HG03442 (cell line): ENCODE measurements around the gene RRAS2.
A peak's percentile ranks its signal among the peaks of the same experiment; 100 is the strongest.
"Not testable (repeated sequence)": the region's sequence is repeated elsewhere in the genome, so short reads cannot be mapped to it uniquely, and the experiment has no call there.

ENCODE experiments used
- ATAC-seq: cut with Tn5 transposase; IDR thresholded peaks from one replicate; pipeline ENCODE4 v1.9.1; 2021; ENCODE audit warnings: mild to moderate bottlenecking, moderate library complexity; ENCODE audit not compliant: unreplicated experiment

RRAS2 gene

DNA sequence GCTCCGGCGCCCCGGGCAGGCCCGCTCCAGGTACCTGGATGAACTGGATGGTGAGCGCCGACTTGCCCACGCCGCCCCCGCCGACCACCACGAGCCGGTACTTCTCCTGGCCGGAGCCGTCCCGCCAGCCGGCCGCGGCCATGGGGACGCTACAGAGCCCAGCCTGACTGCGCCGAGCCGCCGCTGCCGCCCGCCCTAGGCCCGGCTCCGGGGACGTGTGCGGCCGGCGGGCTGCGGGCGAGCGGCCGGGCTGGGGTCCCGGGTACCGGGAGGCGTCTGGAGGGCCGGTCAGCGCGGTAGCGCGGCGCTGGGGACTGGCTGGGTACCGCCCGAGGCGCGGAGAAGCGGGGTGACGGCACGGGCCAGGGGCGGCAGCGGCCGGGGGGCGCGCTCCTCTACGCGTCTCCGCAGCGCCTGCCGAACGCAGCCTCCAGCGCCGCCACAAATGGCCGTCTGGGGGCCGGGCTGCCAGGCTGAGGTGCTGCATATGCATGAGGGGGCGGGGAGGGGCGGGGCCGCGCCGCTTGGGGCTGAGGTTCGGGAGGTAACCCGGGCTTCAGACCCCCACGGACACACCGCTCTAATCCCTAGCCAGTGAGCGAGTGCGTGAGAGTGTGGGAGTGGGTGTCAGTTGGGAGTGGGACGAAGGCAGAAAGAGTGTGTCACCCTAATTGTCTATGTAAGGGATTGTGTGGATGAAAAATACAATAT, at the start of gene RRAS2:
Gene RRAS2, minus strand, starts transcription at position 455 of the 711 bp plus-strand sequence. Its CDS starts 313 bp downstream, at position 142.
- peak; percentile 83 for ATAC-seq

DNA sequence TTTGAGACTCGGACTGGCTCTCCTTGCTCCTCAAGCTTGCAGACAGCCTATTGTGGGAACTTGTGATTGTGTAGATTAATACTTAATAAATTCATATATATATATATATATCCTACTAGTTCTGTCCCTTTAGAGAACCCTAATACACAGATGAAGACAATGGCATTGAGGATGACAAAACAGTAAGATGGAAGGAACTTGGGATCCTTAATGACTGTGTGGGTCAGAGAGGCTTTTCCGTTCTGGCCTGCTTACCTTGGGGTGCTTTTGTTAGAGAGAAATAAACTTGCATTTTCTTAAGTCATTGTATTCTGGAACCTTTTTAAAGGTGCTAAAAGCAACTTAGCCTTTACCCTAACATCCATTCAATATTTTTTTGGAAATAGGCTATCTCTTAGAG, 49.6 kb upstream of the RRAS2 start:
- ATAC-seq = no peak

DNA sequence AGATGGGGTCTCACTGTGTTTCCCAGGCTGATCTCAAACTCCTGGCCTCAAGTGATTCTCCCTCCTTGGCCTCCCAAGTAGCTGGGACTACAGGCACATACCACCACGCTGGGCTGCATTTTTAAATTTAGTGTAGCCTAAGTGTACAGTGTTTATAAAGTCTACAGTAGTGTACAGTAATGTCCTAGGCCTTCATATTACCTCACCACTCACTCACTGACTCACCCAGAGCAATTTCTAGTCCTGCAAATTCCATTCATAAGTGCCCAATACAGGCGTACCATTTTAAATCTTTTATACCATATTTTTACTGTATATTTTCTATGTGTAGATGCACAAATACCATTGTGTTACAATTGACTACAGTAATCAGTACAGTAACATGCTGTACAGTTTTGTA, 47.1 kb upstream of the RRAS2 start:
- not testable (repeated sequence) for ATAC-seq

DNA sequence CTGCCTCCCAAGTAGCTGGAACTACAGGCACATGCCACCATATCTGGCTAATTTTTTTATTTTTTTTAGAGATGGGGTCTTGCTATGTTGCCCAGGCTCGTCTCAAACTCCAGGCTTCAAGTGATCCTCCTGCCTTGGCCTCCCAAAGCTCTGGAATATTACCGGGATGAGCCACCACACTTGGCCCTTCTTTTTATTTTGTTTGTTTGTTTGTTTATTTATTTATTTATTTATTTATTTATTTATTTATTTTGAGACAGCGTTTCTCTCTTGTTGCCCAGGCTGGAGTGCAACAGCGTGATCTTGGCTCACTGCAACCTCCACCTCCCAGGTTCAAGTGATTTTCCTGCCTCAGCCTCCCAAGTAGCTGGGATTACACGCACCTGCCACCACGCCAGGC, 44.5 kb upstream of the RRAS2 start:
- not testable (repeated sequence) for ATAC-seq

DNA sequence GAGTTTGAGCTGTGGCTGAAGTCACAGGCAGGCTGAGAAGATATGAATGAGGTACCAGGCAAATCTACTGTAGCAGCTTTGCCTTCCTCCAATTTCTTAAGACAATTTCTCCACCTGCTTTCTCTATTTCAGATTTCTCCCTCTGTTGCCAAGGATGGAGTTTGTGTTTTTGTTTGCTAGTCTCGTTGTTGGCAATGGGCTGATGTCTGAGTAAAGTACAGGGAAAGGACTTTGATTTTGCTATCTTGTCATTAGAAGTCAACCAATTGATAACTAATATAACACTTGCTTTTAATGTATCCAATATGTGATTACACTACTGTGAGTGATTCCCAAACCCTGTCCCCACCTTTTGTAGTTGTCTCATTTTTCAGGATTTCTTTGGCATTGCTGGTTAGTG, 40.1 kb upstream of the RRAS2 start:
- ATAC-seq = no peak

DNA sequence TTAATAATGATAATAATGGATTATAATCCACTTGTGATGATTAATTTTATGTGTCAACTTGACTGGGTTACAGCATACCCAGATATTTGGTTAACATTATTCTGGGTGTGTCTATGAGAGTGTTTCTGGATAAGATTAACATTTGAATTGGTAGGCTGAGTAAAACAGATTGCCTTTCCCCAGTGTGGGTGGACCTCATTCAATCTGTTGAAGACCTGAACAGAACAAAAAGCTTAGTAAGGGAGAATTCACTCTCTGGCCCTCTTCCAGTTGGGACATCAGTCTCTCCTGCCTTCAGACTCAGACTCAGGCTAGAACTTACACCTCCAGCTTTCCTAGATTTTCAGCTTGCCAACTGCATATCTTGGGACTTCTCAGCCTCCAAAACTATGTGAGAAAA, 37.3 kb upstream of the RRAS2 start:
- ATAC-seq = no peak

DNA sequence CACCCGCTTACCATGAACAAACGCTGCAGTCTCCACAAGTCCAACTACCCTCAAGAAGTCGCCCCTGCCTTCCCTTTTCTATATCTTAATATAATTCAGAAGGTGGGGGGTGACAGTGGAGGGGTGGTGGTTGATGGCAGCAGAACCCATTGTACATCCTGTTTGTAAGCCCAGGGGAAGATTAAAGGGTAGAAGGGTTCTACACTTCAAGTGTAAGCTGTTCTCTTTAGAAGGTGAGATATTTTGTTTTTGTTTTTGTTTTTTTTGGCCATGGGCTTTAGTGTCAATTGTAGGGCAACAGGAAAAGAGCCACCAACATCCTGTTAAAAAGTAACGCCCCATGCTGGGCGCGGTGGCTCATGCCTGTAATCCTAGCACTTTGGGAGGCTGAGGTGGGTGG, 34.9 kb upstream of the RRAS2 start:
- ATAC-seq = no peak

DNA sequence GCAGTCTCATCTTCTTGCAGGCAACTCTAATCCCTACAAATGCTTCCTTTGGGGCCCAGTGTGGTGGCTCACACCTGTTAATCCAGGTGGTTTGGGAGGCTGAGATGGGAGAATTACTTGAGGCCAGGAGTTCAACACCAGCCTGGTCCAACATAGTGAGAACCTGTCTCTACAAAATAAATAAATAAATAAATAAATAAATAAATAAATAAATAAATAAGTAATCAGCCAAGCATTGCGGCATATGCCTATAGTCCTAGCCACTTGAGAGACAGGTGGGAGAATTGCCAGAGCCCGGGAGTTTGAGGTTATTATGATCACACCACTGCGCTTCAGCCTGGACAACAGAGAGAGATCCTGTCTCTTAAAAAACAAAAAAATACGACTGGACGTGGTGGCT, 34.1 kb upstream of the RRAS2 start:
- ATAC-seq = no peak

DNA sequence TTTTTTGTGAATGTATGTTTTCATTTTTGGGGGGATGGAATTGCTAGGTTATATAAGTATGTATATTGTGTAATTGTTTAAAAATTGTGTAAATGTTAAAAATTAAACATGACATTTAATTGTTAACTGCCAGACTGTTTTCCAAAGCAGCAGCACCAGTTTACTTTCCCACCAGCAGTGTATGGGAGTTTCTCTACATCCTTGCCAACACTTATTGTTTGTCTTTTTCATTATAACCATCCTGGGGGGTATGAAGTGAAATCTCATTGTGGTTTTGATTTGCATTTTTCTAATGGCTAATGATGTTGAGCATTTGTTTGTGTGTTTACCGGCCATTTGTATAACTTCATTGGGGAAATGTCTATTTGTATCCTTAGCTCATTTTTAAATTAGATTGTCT, 31.7 kb upstream of the RRAS2 start:
- no peak for ATAC-seq

DNA sequence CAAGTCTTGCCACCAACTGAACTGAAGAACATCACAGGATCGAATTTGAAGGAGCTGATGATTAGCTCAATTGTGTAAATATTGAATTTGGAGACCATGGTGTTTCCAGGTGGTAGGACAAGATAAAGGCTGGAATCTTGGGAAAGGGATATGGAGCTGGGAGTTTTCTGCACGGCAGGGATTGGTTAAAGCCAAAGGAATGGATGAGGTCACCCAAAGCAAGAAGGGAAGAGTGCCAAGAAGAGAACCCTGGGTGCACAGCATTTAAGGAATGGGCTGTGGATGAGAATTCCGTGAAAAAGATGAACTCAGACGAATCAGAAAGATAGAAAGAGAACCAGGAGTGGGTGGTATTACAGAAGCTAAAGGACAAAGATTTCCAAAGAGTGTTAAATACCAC, 29.4 kb upstream of the RRAS2 start:
- no peak for ATAC-seq

DNA sequence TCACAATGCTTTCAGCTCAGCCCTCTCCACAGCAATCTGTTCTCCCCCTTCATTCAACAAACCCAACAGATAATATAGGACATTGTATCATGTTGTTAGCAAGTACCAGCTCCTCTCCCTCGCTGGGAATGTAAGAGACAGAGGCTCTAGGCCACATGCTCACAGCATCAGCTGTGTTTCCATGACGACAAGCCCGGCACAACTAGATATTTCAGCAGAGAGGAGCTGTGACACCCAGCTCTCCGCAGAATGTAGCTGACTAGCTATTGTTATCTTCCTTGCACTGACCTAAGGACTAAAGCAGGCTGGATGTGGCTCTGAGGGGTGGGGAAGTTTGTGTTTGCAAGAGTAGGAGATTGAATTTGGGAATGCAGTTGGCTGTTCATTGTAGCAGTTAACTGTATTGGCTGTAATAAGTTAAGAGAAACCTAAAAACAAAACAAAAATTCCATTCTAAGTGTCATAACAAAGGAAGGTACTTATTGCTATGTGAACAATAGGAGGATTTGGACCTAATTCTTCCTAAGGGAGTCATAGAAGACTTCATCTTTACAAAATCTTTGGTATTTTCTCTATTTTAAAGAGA, 28.0 kb upstream of the RRAS2 start:
- ATAC-seq = no peak

DNA sequence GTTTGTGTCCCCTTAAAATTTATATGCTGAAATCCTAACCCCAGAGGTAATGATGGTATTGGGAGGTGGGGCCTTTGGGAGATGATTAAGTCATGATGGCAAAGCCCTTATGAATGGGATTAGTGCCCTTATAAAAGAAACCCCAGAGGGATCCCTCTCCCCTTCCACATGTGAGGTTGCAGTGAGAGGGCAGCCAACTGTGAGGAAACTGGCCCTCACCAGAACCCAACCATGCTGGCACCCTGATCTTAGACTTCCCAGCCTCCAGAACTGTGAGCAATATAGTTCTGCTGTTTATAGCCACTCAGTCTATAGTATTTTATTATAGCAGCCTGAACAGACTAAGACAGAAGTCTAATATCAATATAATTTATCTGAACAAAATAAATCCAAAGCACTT, 27.1 kb upstream of the RRAS2 start:
- no peak for ATAC-seq

DNA sequence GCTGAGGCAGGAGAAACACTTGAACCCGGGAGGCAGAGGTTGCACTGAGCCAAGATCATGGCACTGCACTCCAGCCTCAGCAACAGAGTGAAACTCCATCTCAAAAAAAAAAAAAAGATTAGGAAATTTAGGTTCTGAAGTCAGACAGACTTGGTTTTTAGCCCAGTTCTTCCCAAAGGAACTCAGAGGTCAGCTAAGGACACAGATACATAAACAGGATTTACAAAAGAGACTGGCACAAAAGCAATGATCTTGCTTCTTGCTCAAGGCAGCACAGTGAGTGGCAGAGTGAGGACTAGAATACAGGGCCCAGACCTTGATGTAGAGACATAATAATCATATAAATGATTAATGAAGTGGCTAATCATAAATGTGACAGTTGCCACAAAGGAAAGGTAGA, 25.4 kb upstream of the RRAS2 start:
- no peak for ATAC-seq

DNA sequence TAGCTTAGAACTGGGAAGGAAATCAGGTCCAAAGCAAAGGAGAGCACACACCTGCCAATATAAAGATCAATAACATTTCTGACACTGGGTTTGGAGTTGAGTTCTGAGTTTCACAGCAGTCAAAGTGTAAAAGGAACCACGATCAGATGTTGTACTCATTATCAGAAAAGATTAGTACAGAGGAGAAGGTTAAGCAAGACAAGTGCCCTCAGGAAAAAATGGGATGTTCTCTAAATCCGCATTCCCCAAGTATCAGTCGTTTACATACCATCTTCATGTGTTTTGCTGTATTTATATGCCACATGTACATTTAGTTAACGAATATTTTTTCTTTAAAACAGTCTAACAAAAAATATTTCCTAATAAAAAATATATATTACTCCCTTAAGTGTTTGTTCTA, 23.0 kb upstream of the RRAS2 start:
- ATAC-seq = no peak

DNA sequence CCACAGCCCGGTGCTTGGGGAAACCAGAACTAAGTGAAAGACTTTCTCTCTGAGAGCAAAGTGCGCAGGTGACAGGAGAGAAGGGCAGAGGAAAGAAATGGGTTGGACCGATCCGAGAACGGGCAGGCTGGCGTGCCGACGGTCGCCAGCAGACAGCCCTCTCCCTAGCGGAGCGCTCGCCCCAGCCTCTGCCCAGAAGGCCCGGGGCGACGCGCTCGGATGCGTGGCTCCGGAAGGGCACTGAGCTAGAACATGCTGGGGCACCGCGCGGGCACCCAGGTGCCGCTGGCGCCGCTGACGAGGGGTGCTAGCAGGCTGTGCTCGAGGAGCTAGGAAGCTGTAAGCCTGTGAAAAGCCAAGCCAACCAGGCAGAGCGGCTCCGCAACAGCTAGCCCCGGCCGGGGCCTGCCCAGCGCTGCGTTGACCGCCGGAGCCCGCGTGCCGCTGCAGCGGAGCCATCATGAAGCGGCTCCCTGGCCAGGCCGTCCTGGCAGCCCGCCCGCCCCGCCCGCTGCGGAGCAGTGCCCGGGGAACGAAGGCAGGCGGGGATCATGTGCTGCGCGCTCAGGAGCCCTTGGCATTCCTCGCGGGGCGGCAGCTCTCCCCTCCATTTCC, 22.1 kb upstream of the RRAS2 start:
- peak; percentile 78 for ATAC-seq

DNA sequence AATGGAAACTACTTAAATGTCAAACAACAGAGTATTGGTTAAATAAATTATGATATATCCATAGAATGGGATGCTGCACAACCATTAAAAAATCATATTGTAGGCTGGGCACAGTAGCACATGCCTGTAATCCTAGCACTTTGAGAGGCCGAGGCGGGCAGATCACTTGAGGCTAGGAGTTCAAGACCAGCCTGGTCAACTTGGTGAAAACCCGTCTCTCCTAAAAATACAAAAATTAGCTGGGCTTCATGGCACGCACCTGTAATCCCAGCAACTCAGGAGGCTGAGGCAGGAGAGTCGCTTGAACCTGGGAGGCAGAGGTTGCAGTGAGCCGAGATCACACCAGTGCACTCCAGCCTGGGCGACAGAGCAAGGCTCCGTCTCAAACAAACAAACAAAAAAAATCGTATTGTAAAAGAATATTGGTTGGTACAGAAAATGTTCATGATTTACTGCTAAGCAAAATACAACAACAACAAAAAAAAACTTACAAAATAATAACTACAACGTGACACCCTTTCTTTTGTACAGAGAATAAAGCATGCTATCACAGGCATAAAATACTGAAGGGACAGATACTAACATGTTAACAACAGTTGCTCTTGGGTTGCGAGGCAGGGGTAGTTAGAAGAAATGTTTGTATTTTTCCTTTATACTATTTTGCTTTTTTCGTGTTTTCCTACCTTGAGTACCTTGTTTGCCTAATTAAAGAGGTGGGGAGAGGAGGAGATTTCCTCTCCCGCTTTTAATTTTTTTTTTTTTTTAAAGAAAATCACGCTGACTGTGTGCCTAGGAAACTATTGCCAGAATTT, 21.3 kb upstream of the RRAS2 start:
- no peak for ATAC-seq

DNA sequence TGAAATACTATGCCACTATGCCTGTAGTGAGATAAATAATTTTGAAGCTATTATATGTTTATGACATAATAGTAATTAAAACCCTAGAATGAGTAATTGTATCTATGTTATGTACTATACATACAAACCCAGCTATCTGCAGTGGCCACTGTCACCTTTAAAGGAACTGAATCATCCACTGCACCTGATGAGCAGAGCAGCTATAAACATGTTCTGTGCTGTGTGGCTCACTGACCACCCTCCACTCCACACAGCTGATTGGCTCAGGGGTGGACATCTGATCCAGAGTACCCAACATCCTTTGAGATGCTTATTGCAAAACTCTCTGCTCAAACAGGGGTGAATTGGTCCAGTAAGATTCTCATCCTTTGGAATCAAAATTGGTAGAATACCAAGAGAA, 19.2 kb upstream of the RRAS2 start:
- no peak for ATAC-seq

DNA sequence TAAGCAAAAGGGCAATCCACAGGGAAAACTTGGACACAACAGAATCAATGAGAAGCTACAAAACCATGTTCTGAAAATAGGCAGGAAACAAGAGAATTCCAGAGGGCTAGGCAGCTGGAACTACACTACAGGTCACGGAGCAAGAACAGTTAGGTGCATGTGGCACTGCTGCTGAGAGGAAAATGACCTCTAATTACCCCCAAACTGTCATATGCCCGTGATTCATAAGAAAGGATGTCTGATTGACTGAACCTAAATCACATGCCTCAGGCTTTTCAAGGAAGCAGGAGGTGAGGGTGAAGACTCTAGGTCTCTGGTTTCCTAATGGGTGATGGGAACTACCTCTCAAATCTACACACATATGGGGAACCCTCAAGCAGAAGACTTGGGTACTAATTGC, 17.9 kb upstream of the RRAS2 start:
- no peak for ATAC-seq

DNA sequence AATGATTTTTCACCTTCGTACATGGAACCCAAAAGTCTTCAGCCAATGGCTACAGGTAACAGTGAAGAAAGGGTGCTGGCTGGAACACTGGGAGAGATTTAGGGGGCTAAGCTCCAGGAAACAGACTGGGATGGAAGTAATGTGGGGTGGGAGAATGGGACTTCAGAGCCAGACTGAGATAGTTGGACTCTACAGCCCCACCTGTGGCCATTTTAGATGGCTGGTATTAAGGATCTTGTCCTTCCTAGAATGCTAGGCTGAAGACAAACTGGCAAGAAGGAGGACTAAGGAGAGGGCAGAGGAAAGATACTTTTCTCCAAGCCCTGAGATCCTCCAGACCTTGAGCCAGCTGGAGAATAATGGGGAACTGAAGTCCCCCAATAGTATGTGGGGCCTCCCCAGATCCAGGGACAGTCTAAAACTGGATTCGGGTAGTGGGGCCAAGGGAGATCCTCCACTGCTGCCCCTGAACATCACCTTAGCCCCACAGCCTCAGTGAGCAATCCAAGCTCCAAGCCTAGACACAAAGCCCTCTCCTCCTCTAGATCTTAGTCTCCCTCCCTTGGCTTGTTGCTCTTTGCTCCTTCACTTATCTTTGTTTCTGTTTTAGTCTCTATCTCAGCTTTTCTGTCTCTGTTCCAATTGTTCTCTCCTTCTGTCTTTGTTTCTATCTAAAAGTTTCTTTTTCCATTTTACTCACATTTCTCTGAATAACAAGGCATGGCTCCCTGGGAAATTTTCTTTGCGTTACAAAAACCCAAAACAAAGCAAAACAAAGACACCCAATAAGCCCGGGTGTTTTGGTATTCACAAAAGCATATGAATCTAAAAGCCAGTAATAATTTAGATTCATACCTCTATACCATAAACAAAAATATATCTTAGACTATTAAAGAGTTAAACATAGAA, 16.2 kb upstream of the RRAS2 start:
- ATAC-seq = no peak

DNA sequence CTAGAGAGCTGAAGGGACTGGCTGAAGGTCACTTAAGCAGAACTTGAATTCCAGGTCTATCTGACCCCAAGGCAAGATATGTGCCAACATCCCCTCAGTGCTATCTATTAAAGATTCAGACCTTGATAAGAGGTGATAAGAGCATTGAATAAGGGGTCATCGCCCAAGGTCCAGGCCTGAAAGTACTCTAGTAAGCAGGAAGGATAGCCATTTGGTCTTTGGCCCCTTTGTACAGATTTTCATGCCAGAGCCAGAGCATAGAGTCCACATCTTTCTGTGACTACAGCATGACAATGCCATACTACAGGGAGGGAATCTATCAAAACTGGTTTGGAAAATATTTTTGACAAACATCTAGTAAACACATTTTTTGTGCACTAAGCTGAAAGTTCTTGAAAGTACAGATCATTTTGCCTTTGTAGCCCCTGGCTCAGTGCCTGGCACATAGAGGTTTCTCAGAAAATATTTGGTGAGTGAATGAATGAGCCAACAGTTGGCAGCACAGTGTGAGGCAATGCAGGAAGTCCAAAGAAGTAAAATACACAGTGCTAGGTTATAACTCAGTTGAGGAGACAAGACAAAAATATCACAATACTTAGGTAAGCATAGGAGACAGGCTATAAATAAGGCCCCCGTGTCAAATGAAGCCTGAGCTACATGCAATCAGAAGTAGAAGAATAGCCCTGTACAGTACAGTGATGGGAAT, 15.1 kb upstream of the RRAS2 start:
- no peak for ATAC-seq
